GM21360 (cell line): ENCODE measurements around the gene FREY1.

Source experiments
- ATAC-seq: cut with Tn5 transposase; IDR thresholded peaks from one replicate; pipeline ENCODE4 v1.9.1; 2021; ENCODE audit warnings: mild to moderate bottlenecking, moderate library complexity; ENCODE audit not compliant: unreplicated experiment

Gene FREY1, protein sequence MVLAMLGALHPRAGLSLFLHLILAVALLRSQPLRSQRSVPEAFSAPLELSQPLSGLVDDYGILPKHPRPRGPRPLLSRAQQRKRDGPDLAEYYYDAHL

GRCh38 chr11:45906965-45907611 is at the start of gene FREY1:
Gene FREY1 (minus strand): TSS chr11:45907271. CDS start chr11:45907245, 26 bp downstream.
- no peak for ATAC-seq

DNA sequence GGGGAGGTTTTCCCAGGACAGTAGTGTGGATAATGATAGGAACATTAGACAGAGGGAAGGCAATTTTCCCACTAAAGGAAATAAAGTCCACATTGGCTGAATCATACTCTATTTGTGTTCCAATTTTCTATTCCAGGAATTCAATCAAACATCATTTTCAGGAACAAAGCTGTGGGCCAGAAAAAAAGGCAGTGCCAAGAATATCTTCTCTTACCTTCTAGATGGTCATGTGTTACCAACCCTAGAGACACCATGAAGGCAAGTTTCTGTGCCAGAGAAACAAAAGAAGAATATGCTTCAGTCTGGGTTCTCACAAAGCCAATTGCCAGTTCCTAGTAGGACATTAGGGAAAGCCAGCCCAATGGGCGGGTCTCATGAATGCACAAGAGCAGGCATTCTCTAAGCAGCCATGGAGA is 42.9 kb upstream of the FREY1 start:
- ATAC-seq = no peak

GRCh38 chr11:45948356-45948755 is 41.3 kb upstream of the FREY1 start:
- ATAC-seq = no peak

GRCh38 chr11:45947885-45948284 is 40.8 kb upstream of the FREY1 start:
- no peak for ATAC-seq

DNA sequence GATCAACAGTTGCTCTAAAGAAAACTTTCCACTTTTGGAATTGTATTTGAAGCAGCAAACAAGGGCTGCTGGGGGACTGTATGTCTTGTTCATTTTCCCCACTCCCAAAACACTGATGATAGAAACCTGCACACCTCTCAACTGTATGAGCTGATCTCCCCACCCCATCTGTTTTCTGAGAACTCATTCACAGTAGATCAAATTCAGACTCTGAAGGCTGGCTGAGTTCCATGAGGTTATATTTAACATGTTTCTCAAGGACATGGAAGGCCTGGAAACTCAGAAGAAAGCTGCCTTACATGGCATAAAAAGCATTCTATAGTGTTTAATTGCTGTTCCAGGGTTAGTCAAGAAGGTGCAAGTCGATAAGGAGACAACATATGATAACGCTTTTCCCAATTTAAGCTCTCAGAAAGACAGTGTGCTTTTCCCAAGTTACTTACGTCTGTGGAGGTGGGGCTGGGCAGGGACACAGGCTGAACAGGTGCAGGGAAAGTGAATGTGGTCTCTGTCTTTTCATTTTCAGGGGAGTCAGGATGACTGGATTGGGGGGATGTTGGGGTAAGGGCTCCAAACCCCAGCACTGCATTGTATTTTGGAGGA is 38.4 kb upstream of the FREY1 start:
- ATAC-seq = no peak

GRCh38 chr11:45942381-45942780 is 35.3 kb upstream of the FREY1 start:
- no peak for ATAC-seq

DNA sequence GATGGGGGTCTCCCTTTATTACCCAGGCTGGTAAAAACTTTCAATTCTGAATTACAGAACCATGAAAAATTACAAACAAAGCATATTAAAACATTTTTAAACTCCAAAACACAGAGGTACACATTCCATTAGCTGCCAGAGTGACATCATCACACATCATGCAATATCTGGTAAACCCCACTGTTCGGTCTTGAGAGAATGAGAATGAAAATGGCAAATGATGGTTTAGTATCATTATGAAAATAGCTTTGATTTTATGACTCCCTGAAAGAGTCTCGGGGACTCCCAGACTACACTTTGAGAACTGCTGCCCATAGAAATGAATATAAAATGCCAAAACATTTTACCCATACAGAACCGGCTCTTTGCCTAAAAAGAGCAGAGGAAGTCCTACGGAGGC is 34.2 kb upstream of the FREY1 start:
- no peak for ATAC-seq

DNA sequence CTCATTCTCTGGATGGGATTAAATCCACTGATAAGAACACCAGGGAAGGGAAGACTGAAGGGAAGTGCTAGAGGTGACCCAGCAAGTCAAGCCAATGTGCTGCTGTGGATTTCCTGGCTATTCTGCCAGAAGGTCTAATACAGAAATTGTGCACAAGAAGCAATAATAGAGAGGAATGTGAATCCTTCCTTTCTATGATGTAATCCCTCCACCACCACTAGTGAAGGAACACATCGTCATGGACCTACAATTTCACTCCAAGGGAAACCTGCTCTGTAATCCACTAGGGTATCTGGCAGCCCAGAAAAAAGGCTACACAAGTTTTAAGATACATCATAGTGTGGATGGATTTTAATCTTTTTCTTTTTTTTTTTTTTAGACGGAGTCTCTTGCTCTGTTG is 32.8 kb upstream of the FREY1 start:
- ATAC-seq = no peak

GRCh38 chr11:45937916-45938315 is 30.8 kb upstream of the FREY1 start:
- no peak for ATAC-seq

DNA sequence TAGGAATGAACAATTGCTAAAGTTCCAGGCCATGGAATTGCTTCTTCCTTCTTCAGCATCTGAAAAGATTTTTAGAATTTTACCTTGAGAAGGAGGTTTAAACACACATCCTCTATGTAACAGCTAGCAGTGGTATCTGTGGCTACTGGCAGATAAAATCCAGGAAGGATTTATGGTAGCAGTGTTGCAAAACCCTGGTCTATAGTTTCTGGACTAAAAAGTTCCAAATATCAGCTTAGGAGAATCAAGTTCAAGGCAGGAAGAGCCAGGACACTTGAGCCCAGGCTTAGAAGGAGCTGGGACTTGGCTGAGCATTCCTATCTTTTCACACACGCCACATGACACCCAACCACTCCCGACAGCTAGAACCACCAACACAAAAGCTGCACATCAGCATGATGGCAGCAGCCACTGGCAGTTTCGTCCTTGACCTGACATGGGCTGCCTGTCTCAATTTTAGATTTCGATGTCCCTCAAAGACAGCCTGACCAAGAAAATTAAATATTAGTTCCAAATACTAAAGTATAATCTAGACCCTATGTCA is 29.5 kb upstream of the FREY1 start:
- ATAC-seq = no peak

- ATAC-seq = no peak
Observed at GRCh38 chr11:45935349-45936064, 28.4 kb upstream of the FREY1 start.

DNA sequence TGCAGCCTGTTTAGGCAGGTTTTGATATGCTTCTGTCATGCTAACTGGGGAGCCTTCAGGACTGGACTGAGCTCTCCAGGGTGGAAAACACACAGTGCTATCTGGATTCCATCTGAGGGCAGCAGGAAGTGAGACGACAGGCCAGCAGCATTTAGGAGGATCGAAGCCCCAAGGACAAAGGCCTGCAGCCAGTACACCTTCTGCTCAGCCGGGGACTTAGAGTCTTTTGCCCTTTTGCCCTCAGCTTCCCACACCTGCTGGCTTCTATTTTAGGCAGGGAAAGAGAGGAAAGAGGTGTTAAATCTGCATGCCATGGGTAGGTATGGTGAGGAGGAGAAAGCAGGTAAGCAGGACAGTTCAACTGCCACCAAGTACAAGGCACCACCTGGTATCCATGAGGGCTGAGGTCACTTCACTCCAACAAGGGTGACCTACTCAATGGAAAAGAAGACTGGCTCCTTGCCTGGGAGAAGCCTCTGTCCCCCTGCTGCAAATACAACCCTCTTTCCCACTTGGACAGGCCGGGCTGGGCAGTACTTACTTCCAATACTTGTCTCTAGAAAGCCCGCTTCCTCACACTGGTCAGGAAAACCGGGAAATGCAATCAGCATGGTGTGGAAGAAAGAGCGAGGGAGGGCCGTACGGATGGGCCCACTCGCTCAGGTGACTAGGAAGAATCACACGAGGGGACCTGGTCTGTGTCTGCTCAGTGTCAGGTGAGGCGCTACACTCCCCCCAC is 27.7 kb upstream of the FREY1 start:
- no peak for ATAC-seq

GRCh38 chr11:45933846-45934579 is 26.9 kb upstream of the FREY1 start:
- no peak for ATAC-seq

GRCh38 chr11:45933131-45933831 is 26.2 kb upstream of the FREY1 start:
- no peak for ATAC-seq

DNA sequence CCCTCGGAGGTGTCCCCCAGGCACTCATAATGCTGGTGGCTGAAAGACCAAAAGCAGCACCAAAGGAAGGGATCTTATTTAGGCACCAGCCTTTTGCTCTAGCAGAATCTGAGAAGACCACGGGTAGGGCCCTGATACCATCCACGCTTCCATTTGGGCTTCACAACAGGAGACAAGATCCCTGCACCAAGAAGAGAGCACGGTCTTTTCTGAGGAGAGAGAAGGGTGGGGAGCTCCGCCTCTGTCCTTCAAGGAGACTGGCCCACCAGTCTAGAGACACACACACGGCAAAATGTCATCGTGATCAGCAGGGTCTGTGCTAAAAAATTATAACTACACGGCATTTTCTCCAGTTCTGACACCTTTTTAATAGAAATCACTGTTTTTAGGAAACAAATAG is 25.1 kb upstream of the FREY1 start:
- ATAC-seq = no peak

DNA sequence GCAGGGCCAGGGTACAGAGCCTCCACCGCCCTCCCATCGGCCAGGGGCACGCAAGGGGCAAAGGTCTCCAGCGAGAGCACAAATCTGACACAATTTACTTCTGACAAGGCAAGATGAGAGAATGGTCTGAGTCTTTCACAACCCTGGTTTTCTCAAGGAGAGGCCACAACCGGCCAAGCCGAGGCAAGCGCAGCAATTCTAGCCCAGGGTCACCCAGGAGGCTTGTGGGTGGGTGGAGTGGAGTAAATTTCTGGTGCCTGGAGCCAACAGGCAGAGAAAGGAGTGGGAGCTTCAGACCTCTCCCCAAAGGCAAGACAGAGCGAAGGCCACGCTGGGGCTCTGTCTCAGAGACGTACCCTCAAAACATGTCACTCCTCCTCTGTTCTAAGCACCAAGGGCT is 24.7 kb upstream of the FREY1 start:
- no peak for ATAC-seq

DNA sequence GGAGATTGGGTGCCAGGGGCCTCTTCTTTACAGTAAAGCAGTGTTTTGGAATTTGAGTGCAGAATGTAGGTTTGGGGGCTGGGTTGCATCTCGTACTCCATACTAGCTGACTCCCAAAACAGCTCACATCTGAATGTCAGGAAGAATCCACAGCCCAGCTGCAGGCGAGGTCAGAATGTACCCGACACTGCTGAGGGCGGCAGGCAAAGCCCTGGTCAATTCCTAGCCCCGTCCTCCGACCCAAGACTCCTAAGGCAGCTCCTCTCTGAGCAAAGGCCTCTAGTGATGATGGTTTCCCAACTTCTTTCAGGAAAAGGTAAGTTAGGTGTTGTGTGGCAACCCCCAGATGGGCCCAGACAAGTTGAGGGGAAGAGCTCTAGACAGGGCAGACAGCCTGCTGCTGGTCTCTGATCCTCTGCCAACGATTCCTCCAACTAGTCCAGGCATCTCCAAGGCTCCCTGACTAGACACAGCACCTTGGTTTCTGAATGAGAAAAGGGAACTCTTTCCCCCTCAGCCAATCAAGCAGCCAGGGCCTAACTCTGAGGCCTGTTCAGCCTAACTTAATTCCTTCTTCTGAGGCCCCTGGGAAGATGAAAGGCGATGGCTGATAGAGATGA is 24.0 kb upstream of the FREY1 start:
- ATAC-seq = no peak

- ATAC-seq = peak; percentile 88
Observed at GRCh38 chr11:45930031-45930794, 23.1 kb upstream of the FREY1 start.
